H9 (cell line): ENCODE results near the gene TSPAN9. TPM values are rescaled to one million over a fixed set of nuclear protein-coding genes. Genes with fewer than 3 reads are reported as not detected.
A peak's percentile ranks its signal among the peaks of the same experiment; 100 is the strongest.

Experiments
- DNase-seq: peaks from one replicate; pipeline ENCODE4 v3.0.0-alpha.2; 2017
- H2AFZ ChIP-seq: one replicate; pipeline ENCODE4 v1.6.1; 2013; ENCODE audit warnings: mild to moderate bottlenecking, low read length, control low read depth, moderate library complexity
- H2AK5ac ChIP-seq: 2 replicates; pipeline ENCODE4 v1.6.1; 2013; ENCODE audit warnings: low read length, control low read depth, mixed read lengths; ENCODE audit not compliant: insufficient read length
- H2BK120ac ChIP-seq: one replicate; pipeline ENCODE4 v1.6.1; 2013; ENCODE audit warnings: low read depth, mild to moderate bottlenecking, low read length, control low read depth, inconsistent platforms; ENCODE audit not compliant: poor library complexity, severe bottlenecking
- H2BK12ac ChIP-seq: 2 replicates; pipeline ENCODE4 v1.6.1; 2013; ENCODE audit warnings: low read length, control low read depth, mixed read lengths, low read depth; ENCODE audit not compliant: insufficient read length
- H2BK15ac ChIP-seq: 2 replicates; pipeline ENCODE4 v1.6.1; 2013; ENCODE audit warnings: low read depth, low read length, control low read depth
- H2BK20ac ChIP-seq: one replicate; pipeline ENCODE4 v1.6.1; 2013; ENCODE audit warnings: low read depth, mild to moderate bottlenecking, low read length, control low read depth, inconsistent platforms; ENCODE audit not compliant: poor library complexity, severe bottlenecking
- H2BK5ac ChIP-seq: 2 replicates; pipeline ENCODE4 v1.6.1; 2013; ENCODE audit warnings: low read length, control low read depth, mixed read lengths; ENCODE audit not compliant: insufficient read length
- H3K14ac ChIP-seq: 2 replicates; pipeline ENCODE4 v1.6.1; 2013; ENCODE audit warnings: low read length, control low read depth; ENCODE audit not compliant: insufficient read depth
- H3K18ac ChIP-seq: 2 replicates; pipeline ENCODE4 v1.6.1; 2013; ENCODE audit warnings: low read depth, mild to moderate bottlenecking, mixed read lengths, low read length, control low read depth; ENCODE audit not compliant: insufficient read length
- H3K23ac ChIP-seq: 2 replicates; pipeline ENCODE4 v1.6.1; 2013; ENCODE audit warnings: low read length, control low read depth, mixed read lengths, low read depth; ENCODE audit not compliant: insufficient read length
- H3K23me2 ChIP-seq: 2 replicates; pipeline ENCODE4 v1.6.1; 2013; ENCODE audit warnings: low read depth, mild to moderate bottlenecking, mixed read lengths, low read length, control low read depth; ENCODE audit not compliant: insufficient read length, poor library complexity, severe bottlenecking
- H3K27ac ChIP-seq: 2 replicates; pipeline ENCODE4 v1.5.1; 2013; ENCODE audit warnings: low read length, control low read depth, mixed read lengths, low read depth; ENCODE audit not compliant: insufficient read length
- H3K27me3 ChIP-seq: 2 replicates; pipeline ENCODE4 v1.6.1; 2013; ENCODE audit warnings: low read length, control low read depth, inconsistent platforms; ENCODE audit not compliant: insufficient read depth
- H3K4ac ChIP-seq: 2 replicates; pipeline ENCODE4 v1.6.1; 2013; ENCODE audit warnings: low read depth, mild to moderate bottlenecking, control low read depth, inconsistent platforms, low read length, moderate library complexity
- H3K4me1 ChIP-seq: 2 replicates; pipeline ENCODE4 v1.6.1; 2013; ENCODE audit warnings: low read length, control low read depth, inconsistent platforms; ENCODE audit not compliant: insufficient read depth
- H3K4me2 ChIP-seq: 2 replicates; pipeline ENCODE4 v1.6.1; 2013; ENCODE audit warnings: low read length, control low read depth, mixed read lengths; ENCODE audit not compliant: insufficient read length, insufficient read depth
- H3K56ac ChIP-seq: 2 replicates; pipeline ENCODE4 v1.6.1; 2013; ENCODE audit warnings: low read depth, mild to moderate bottlenecking, mixed read lengths, low read length, control low read depth; ENCODE audit not compliant: insufficient read length
- H3K79me1 ChIP-seq: 2 replicates; pipeline ENCODE4 v1.6.1; 2013; ENCODE audit warnings: low read depth, mild to moderate bottlenecking, moderate library complexity, low read length, control low read depth, inconsistent platforms; ENCODE audit not compliant: insufficient read depth, poor library complexity, severe bottlenecking
- H3K79me2 ChIP-seq: 2 replicates; pipeline ENCODE4 v1.6.1; 2013; ENCODE audit warnings: low read length, control low read depth, inconsistent platforms; ENCODE audit not compliant: insufficient read depth
- H3K9ac ChIP-seq: 2 replicates; pipeline ENCODE4 v1.6.1; 2013; ENCODE audit warnings: low read length, control low read depth, mixed read lengths; ENCODE audit not compliant: insufficient read length; ENCODE audit errors: extremely low read depth
- H3K9me3 ChIP-seq: one replicate; pipeline ENCODE4 v1.6.1; 2013; ENCODE audit warnings: low read depth, low read length, inconsistent platforms; ENCODE audit not compliant: control insufficient read depth
- H3T11ph ChIP-seq: one replicate; pipeline ENCODE4 v1.6.1; 2013; ENCODE audit warnings: mild to moderate bottlenecking, low read length, control low read depth, inconsistent platforms
- H4K20me1 ChIP-seq: one replicate; pipeline ENCODE4 v1.6.1; 2013; ENCODE audit not compliant: control insufficient read depth, insufficient read length, insufficient read depth
- H4K5ac ChIP-seq: 2 replicates; pipeline ENCODE4 v1.6.1; 2013; ENCODE audit warnings: low read depth, mild to moderate bottlenecking, mixed read lengths, low read length, control low read depth; ENCODE audit not compliant: insufficient read length
- H4K8ac ChIP-seq: replicated peaks from 2 replicates; pipeline ENCODE4 v1.6.1; 2013; ENCODE audit warnings: low read length, control low read depth, mixed read lengths, low read depth; ENCODE audit not compliant: insufficient read length
- H4K91ac ChIP-seq: 2 replicates; pipeline ENCODE4 v1.6.1; 2013; ENCODE audit warnings: low read depth, mild to moderate bottlenecking, moderate library complexity, mixed read lengths, low read length, control low read depth; ENCODE audit not compliant: insufficient read length
- H3K27ac Mint-ChIP-seq, 3 experiments: 2 replicates in 2 of 3; 3 replicates in 1 of 3; pipeline ENCODE4 v1.8.0; 2020 to 2021; ENCODE audit warnings: mixed read lengths in 3 of 3, mild to moderate bottlenecking in 1 of 3, moderate library complexity in 1 of 3
- H3K27me3 Mint-ChIP-seq: 2 replicates; pipeline ENCODE4 v1.8.0; 2021; ENCODE audit warnings: low read depth, mild to moderate bottlenecking, moderate library complexity, mixed read lengths
- H3K36me3 Mint-ChIP-seq, 3 experiments: 2 replicates in 2 of 3; 3 replicates in 1 of 3; pipeline ENCODE4 v1.8.0; 2020 to 2021; ENCODE audit warnings: low read depth in 3 of 3, mixed read lengths in 3 of 3; ENCODE audit not compliant: insufficient read depth in 1 of 3
- H3K4me1 Mint-ChIP-seq, 2 experiments: 2 replicates each; pipeline ENCODE4 v1.8.0; 2020; ENCODE audit warnings: mixed read lengths in 2 of 2
- H3K4me3 Mint-ChIP-seq, 2 experiments: 2 replicates in 1 of 2; 3 replicates in 1 of 2; pipeline ENCODE4 v1.8.0; 2020 to 2021; ENCODE audit warnings: mild to moderate bottlenecking in 2 of 2, mixed read lengths in 2 of 2, moderate library complexity in 1 of 2
- H3K9me3 Mint-ChIP-seq, 2 experiments: 2 replicates in 1 of 2; 3 replicates in 1 of 2; pipeline ENCODE4 v1.8.0; 2020; ENCODE audit warnings: mild to moderate bottlenecking in 2 of 2, mixed read lengths in 2 of 2, moderate library complexity in 1 of 2
- CTCF ChIP-seq: fragments of 200-600 bp; sonication (generic); conservative IDR thresholded peaks from 3 replicates; pipeline ENCODE4 v1.8.0; 2021; ENCODE audit warnings: antibody characterized with exemption, mild to moderate bottlenecking
- whole genome bisulfite sequencing: extraction: QIAGEN DNeasy Blood & Tissue Kit; methylation state at CpG from one replicate; pipeline ENCODE4 v1.1.7; 2013; ENCODE audit warnings: missing lambda C conversion rate, low lambda C conversion rate, mixed read lengths; ENCODE audit not compliant: insufficient read length; ENCODE audit errors: extremely low coverage; 5-methylcytosine and 5-hydroxymethylcytosine counted together
- total RNA-seq: library from RNA; stranded (reverse); gene quantifications from 2 replicates; pipeline ENCODE4 v1.2.1, GENCODE V29; 2021

TSPAN9 gene
- total RNA-seq, 1 experiment from 2014 or later, result 19.0 TPM

- Histone ChIP-seq H2BK120ac (no peak overlapping the region), H3K9me3 (no peaks in the 10 kb centered on the region), H2BK20ac (no peak overlapping the region), H3K23me2 (no peaks in the 10 kb centered on the region), H3K27ac (no peak overlapping the region), H3K27me3 (no peaks in the 10 kb centered on the region), H3K4ac (no peak overlapping the region), H3K4me1 (no peaks in the 10 kb centered on the region), H4K5ac (no peak overlapping the region), H4K8ac (no peak overlapping the region), H3K56ac (no peak overlapping the region), H3K4me2 (no peak overlapping the region), H3K23ac (no peak overlapping the region), H3K18ac (no peak overlapping the region), H2BK12ac (no peak overlapping the region), H3K9ac (no peak overlapping the region), H2AK5ac (no peak overlapping the region), H4K91ac (no peak overlapping the region), H3K14ac (no peak overlapping the region), H3T11ph (no peak overlapping the region), H2BK5ac (no peak overlapping the region), H4K20me1 (no peaks in the 10 kb centered on the region), H3K79me2 (no peaks in the 10 kb centered on the region), H3K79me1 (no peaks in the 10 kb centered on the region), H2AFZ (no peak overlapping the region), H2BK15ac (no peak overlapping the region)
- Mint-ChIP-seq H3K4me1 (peaks cover 14 to 26% of the 10 kb centered on the region in 2 experiments), H3K9me3 (no peaks in the 10 kb centered on the region), H3K27ac (peak overlapping the region; percentile 12 to 81 (median 33); a peak in 4 of 7 replicates), H3K36me3 (peaks cover 14 to 67% (median 26%) of the 10 kb centered on the region in 3 experiments), H3K4me3 (no peak overlapping the region), H3K27me3 (peaks cover 1% of the 10 kb centered on the region)
- TF ChIP-seq CTCF, result no peak
- WGBS, result no CpG with 5 or more reads among the region's 12 CpGs
- DNase-seq, result no peak
Measured at GRCh38 chr12:3036901-3037600, 40.1 kb upstream of the TSPAN9 start.
